Mesodermal cell (in vitro differentiated cells): ENCODE data around the gene SSBP3.
"Not testable (repeated sequence)": the region's sequence is repeated elsewhere in the genome, so short reads cannot be mapped to it uniquely, and the experiment has no call there.

Experiments
- H3K27ac ChIP-seq: 2 replicates; pipeline ENCODE4 v1.7.0; 2013; ENCODE audit warnings: mild to moderate bottlenecking, low read depth, low read length, moderate library complexity; ENCODE audit not compliant: severe bottlenecking
- H3K36me3 ChIP-seq: 2 replicates; pipeline ENCODE4 v1.7.1; 2013; ENCODE audit warnings: mild to moderate bottlenecking, low read length, moderate library complexity; ENCODE audit not compliant: control insufficient read depth, insufficient read depth
- H3K4me1 ChIP-seq: one replicate; pipeline ENCODE4 v1.7.1; 2013; ENCODE audit warnings: mild to moderate bottlenecking, low read length; ENCODE audit not compliant: insufficient read depth, control insufficient read depth, poor library complexity, severe bottlenecking
- H3K4me3 ChIP-seq: 2 replicates; pipeline ENCODE4 v1.7.0; 2013; ENCODE audit warnings: low read length, control low read depth, mild to moderate bottlenecking; ENCODE audit not compliant: insufficient read depth, poor library complexity, severe bottlenecking; ENCODE audit errors: extremely low read depth
- H3K9me3 ChIP-seq: 2 replicates; pipeline ENCODE4 v1.7.1; 2013; ENCODE audit warnings: mild to moderate bottlenecking, low read length, moderate library complexity; ENCODE audit not compliant: control insufficient read depth
- WGBS, 2 experiments: methylation state at CpG; one replicate each; pipeline ENCODE4 v1.1.5; 2013; ENCODE audit warnings: missing lambda C conversion rate in 2 of 2; ENCODE audit not compliant: insufficient coverage in 2 of 2; 5-methylcytosine and 5-hydroxymethylcytosine counted together

The SSBP3 gene

GRCh38 chr1:54394104-54394503, 12.1 kb downstream of the SSBP3 start:
- H3K27ac ChIP-seq: no peak overlapping the region
- H3K4me3 ChIP-seq: no peak overlapping the region
- peaks cover 20% of the 10 kb centered on the region for H3K4me1 ChIP-seq
- no peaks in the 10 kb centered on the region for H3K9me3 ChIP-seq
- 100% methylated on average over 1 to 2 of the region's 4 CpGs for WGBS, 2 experiments
- H3K36me3 ChIP-seq: peaks cover 97% of the 10 kb centered on the region

DNA sequence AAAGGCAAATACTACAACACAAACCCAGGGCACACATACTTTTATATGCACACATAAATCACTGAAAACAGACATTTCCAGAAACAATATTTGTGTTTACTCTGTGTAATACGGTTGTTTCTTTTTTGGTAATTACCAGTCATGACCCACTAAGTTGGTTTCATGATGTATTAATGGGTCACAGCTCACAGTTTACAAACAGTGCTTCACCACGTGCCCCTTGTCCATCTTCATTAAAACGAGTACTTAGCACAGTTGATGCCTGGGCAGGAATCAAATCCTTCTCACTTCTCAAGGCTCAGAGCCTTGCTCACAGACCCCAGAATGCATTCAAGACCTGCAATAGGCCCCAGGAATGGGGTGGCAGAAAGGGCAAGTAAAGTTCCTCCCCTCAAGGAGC, 13.8 kb downstream of the SSBP3 start:
- peaks cover 15% of the 10 kb centered on the region for H3K4me1 ChIP-seq
- no peaks in the 10 kb centered on the region for H3K9me3 ChIP-seq
- H3K4me3 ChIP-seq: no peak overlapping the region
- H3K36me3 ChIP-seq: peaks cover 96% of the 10 kb centered on the region
- H3K27ac ChIP-seq: no peak overlapping the region
- 88% methylated on average over 3 of the region's 3 CpGs; no CpG with 5 or more reads in 1 of the 2 experiments for WGBS, 2 experiments

- Histone ChIP-seq H3K36me3 (peaks cover 96% of the 10 kb centered on the region), H3K27ac (peak overlapping the region; percentile 5), H3K9me3 (no peaks in the 10 kb centered on the region), H3K4me1 (peaks cover 18% of the 10 kb centered on the region), H3K4me3 (no peak overlapping the region)
- 77 to 82% methylated on average over 11 to 13 of the region's 15 CpGs for WGBS, 2 experiments
Measured at GRCh38 chr1:54391450-54392209, 14.6 kb downstream of the SSBP3 start.

DNA sequence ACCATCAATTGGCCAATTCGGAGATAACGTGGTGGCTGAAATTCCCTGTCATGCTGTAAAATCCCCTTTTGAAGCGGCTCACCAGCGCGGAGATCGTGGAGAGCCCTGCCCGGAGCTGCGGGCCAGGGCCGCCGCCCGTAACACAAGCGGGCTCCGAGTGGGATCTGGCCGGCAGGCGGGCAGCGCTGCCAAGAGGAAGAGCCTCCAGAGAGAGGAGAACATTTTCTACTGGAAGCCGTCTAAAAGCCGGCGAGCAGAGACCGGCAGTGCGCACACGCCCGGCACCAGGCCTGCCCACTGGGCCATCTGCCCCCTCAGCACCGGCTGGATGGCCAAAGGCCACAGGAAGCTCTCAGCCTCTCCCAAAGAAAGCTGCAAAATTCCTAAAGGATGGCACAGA, 15.5 kb downstream of the SSBP3 start:
- no peak overlapping the region for H3K27ac ChIP-seq
- peaks cover 22% of the 10 kb centered on the region for H3K4me1 ChIP-seq
- peaks cover 97% of the 10 kb centered on the region for H3K36me3 ChIP-seq
- H3K9me3 ChIP-seq: no peaks in the 10 kb centered on the region
- H3K4me3 ChIP-seq: no peak overlapping the region
- WGBS, 2 experiments: 95 to 96% methylated on average over 24 of the region's 24 CpGs

DNA sequence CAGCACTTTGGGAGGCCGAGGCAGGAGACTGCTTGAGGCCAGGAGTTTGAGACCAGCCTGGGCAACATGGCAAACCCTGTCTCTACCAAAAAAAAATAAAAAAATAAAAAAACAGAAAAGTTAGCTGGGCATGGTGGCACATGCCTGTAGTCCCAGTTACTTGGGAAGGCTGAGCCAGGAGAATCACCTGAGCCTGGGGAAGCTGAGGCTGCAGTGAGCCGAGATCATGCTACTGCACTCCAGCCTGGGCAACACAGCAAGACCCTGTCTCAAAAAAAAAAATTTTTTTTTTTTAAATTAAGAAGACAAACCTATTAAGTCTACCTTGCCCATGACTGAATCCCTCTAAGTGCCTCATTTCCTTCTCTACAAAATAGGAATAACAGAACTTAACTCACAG, 16.6 kb downstream of the SSBP3 start:
- Histone ChIP-seq H3K36me3 (peaks cover 90% of the 10 kb centered on the region), H3K4me1 (peaks cover 20% of the 10 kb centered on the region)
- H3K4me3 ChIP-seq: not testable (repeated sequence)

GRCh38 chr1:54387419-54387818, 18.8 kb downstream of the SSBP3 start:
- no peak overlapping the region for H3K4me3 ChIP-seq
- H3K9me3 ChIP-seq: no peaks in the 10 kb centered on the region
- WGBS, 2 experiments: 100% methylated on average over 2 to 3 of the region's 5 CpGs
- H3K4me1 ChIP-seq: peaks cover 16% of the 10 kb centered on the region
- H3K36me3 ChIP-seq: peaks cover 84% of the 10 kb centered on the region
- H3K27ac ChIP-seq: no peak overlapping the region

More for the DNA sequence above, 16.6 kb downstream of the SSBP3 start:
- not testable (repeated sequence) for H3K27ac ChIP-seq, H3K9me3 ChIP-seq
- WGBS, 2 experiments: 100% methylated on average over 2 of the region's 2 CpGs; no CpG with 5 or more reads in 1 of the 2 experiments

DNA sequence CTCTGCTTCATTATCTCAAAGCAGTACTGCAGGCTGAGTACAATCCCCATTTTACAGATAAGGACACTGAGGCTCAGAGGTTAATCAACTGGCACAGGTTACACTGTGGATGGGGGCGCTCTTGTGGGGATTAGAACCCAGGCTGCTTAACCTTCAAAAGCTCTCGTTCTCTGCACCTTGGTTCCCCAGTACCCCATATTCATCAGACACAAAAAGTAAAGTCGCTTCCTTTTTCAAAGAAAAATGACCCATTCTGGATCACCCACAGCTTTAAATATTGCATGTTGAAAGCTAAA, 20.5 kb downstream of the SSBP3 start:
- H3K4me1 ChIP-seq: peaks cover 16% of the 10 kb centered on the region
- H3K36me3 ChIP-seq: peaks cover 79% of the 10 kb centered on the region
- 83 to 100% methylated on average over 1 to 2 of the region's 3 CpGs for WGBS, 2 experiments
- H3K27ac ChIP-seq: peak overlapping the region; percentile 69
- H3K4me3 ChIP-seq: no peak overlapping the region
- no peaks in the 10 kb centered on the region for H3K9me3 ChIP-seq

DNA sequence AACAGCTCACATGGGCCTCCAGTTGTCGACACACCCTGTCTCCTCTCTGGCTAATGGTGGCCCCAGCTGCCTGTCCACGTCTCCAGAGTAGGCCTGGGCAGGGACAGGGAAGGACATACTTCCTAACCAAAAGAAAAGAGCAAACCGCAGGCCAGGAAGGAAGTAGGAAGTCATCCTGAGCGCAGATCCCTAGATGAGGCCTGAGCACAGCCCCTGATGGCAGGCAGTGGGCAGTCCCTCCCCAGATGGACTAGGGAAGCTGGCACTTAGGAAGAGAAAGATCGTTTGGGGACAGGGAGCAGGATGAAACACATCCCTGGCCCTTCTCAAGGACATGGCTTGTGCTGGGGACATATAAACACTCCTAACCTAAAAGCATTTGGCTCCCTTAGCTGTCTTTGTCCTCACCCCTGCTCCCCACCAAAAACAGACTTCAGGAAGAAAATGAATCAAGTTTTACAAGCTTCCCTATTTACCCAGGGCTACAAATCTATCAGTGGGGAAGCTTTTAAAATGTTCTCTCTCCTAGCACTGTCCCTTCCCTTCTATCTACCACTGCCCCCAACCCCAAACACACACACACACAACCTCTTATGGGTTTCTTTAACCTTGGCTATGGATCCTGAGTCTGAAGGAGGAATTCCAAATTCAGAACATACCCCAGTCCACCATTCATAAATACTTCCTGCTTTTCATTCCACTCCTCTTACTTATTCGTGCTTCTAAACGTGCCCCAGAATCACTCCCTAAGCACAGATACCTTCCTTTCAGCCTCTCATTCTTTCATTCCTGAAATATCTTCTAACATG, 21.1 kb downstream of the SSBP3 start:
- Histone ChIP-seq H3K4me3 (no peak overlapping the region), H3K27ac (peak overlapping the region; percentile 69), H3K36me3 (peaks cover 79% of the 10 kb centered on the region)

GRCh38 chr1:54384471-54384870, 21.7 kb downstream of the SSBP3 start:
- H3K27ac ChIP-seq: peak overlapping the region; percentile 69
- peaks cover 25% of the 10 kb centered on the region for H3K4me1 ChIP-seq
- no peaks in the 10 kb centered on the region for H3K9me3 ChIP-seq
- WGBS, 2 experiments: 87 to 96% methylated on average over 2 of the region's 2 CpGs
- peaks cover 76% of the 10 kb centered on the region for H3K36me3 ChIP-seq
- H3K4me3 ChIP-seq: no peak overlapping the region

More for the DNA sequence above, 21.1 kb downstream of the SSBP3 start:
- WGBS, 2 experiments: 75 to 81% methylated on average over 5 to 7 of the region's 7 CpGs
- no peaks in the 10 kb centered on the region for H3K9me3 ChIP-seq
- peaks cover 18% of the 10 kb centered on the region for H3K4me1 ChIP-seq

DNA sequence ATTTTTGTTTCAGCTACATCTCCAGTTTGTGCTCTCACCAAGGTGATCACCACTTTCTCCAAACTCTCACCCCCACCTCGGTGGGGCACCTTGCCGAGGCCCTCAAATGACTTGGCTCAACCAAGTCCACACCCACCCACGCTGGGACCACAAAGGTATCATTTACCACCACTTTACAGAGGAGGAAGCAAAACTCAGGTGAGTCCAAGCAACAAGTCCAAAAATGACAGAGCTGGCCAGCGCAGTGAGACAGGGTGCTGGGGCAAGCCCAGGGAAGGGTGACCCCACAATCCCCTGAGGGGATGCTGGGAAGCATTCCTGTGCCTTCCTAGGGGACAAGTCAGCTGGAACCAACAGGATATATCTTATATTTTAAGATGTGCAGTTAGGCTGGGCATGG, 24.7 kb downstream of the SSBP3 start:
- 90 to 100% methylated on average over 2 to 4 of the region's 4 CpGs for WGBS, 2 experiments
- H3K9me3 ChIP-seq: no peaks in the 10 kb centered on the region
- peaks cover 57% of the 10 kb centered on the region for H3K36me3 ChIP-seq
- H3K4me3 ChIP-seq: no peak overlapping the region
- no peak overlapping the region for H3K27ac ChIP-seq
- H3K4me1 ChIP-seq: peaks cover 48% of the 10 kb centered on the region
